Epithelial cell of umbilical artery (primary cell): ENCODE data around the gene P3R3URF. TPM values are rescaled to one million over a fixed set of nuclear protein-coding genes. Genes with fewer than 3 reads are reported as not detected.

Experiments used
- total RNA-seq: library from RNA; depleted of rRNA; stranded (reverse); fragments of >200 nt; gene quantifications from 2 replicates; pipeline ENCODE4 v1.2.3, GENCODE V29; 2014

P3R3URF gene
- not detected in 2 replicates for total RNA-seq

GRCh38 chr1:46176211-46176865 lies at the start of gene P3R3URF:
TSS of gene P3R3URF (minus strand) at chr1:46176488. CDS start at chr1:46176471, 17 bp downstream.

GRCh38 chr1:46197964-46198811 lies 21.9 kb upstream of the P3R3URF start, which contains the start of gene POMGNT1:
TSS of gene POMGNT1 (minus strand) at chr1:46198434. CDS start at chr1:46197821, 613 bp downstream.

GRCh38 chr1:46174448-46175231 lies 1.6 kb downstream of the P3R3URF start, which contains the start of gene TSPAN1:
TSS of gene TSPAN1 (plus strand) at chr1:46175087. CDS start at chr1:46181108, 6,021 bp downstream.

GRCh38 chr1:46132529-46133180 lies 43.6 kb downstream of the P3R3URF start, which contains the start of gene PIK3R3:
TSS of gene PIK3R3 (minus strand) at chr1:46132629. CDS start at chr1:46131952, 677 bp downstream.

Other genes starting within 250 kb of the P3R3URF start
- gene PIK3R3, start 43.9 kb downstream of the P3R3URF start, total RNA-seq: 5.8 and 12.8 TPM in 2 replicates
- gene TSPAN1, start 1.4 kb downstream of the P3R3URF start, total RNA-seq: 1.3 and 2.0 TPM in 2 replicates
- 42.9 and 51.5 TPM in 2 replicates for gene POMGNT1, start 21.9 kb upstream of the P3R3URF start, total RNA-seq
- gene LURAP1, start 26.8 kb upstream of the P3R3URF start, total RNA-seq: 1.9 and 6.5 TPM in 2 replicates
- 4.2 and 8.4 TPM in 2 replicates for gene RAD54L, start 71.3 kb upstream of the P3R3URF start, total RNA-seq
- 55.2 and 72.2 TPM in 2 replicates for gene LRRC41, start 127.1 kb upstream of the P3R3URF start, total RNA-seq
- gene UQCRH, start 127.2 kb upstream of the P3R3URF start, total RNA-seq: 461 and 747 TPM in 2 replicates
- gene NSUN4, start 164.3 kb upstream of the P3R3URF start, total RNA-seq: 14.3 and 26.6 TPM in 2 replicates
- 0.32 and 2.1 TPM in 2 replicates for gene FAAH, start 217.8 kb upstream of the P3R3URF start, total RNA-seq